ENCODE results near the gene CUL2. TPM values are rescaled to one million over a fixed set of nuclear protein-coding genes. Genes with fewer than 3 reads are reported as not detected.

Gene CUL2
- total and polyA plus RNA-seq, 10 of the 15 experiments (the other 5 are each of a cell fraction or from before 2014, with no cell fraction given): 11.9 to 56.5 (median 33.2) TPM

- no peaks in the 10 kb centered on the region for H3K27me3 ChIP-seq (replicated peaks in 1 of 2; ENCODE audit: control insufficient read depth in 2 of 2, insufficient read depth in 2 of 2, low read length in 1 of 2)
- H3K9me3 ChIP-seq (replicated peaks; ENCODE audit: control insufficient read depth, insufficient read depth, low read length): no peaks in the 10 kb centered on the region
- H2AFZ ChIP-seq (ENCODE audit: control insufficient read depth, low read depth, low read length): no peak overlapping the region
- ChIA-PET RAD21 (ENCODE audit: unreplicated experiment) (interaction anchor here (0.6 to 1.0 kb wide), 2 partner anchors 212 to 216 kb away, joined by 3 read pairs; no protein-coding TSS in a partner anchor), CTCF (interaction anchor here (1.3 kb wide), 1 partner anchor 9 kb away, joined by 8 read pairs; no protein-coding TSS in a partner anchor), POLR2A (no interaction called here), SMC1A (ENCODE audit: uncharacterized antibody, unreplicated experiment) (interaction anchor here (1.7 kb wide), 1 partner anchor 10 kb away, joined by 8 read pairs; no protein-coding TSS in a partner anchor)
- H3K4me1 ChIP-seq (ENCODE audit: control insufficient read depth, insufficient read depth, low read length): no peaks in the 10 kb centered on the region
- DNase-seq (ENCODE audit: low read depth, low spot score) (no peak), ATAC-seq (no peak), FAIRE-seq (no peak)
- no peaks in the 10 kb centered on the region for H4K20me1 ChIP-seq (ENCODE audit: control insufficient read depth, insufficient read depth)
- no peaks in the 10 kb centered on the region for H3K36me3 ChIP-seq (ENCODE audit: control insufficient read depth in 2 of 2, insufficient read depth in 2 of 2, low read length in 1 of 2)
- in situ Hi-C loops (cut with MboI): no loop called here
- TF ChIP-seq EED (IDR thresholded peaks at IDR 0.05; ENCODE audit: low read depth): no peak
- TF ChIP-seq, protein P1, sequence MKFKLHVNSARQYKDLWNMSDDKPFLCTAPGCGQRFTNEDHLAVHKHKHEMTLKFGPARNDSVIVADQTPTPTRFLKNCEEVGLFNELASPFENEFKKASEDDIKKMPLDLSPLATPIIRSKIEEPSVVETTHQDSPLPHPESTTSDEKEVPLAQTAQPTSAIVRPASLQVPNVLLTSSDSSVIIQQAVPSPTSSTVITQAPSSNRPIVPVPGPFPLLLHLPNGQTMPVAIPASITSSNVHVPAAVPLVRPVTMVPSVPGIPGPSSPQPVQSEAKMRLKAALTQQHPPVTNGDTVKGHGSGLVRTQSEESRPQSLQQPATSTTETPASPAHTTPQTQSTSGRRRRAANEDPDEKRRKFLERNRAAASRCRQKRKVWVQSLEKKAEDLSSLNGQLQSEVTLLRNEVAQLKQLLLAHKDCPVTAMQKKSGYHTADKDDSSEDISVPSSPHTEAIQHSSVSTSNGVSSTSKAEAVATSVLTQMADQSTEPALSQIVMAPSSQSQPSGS (IDR thresholded peaks at IDR 0.05; ENCODE audit: low read length): no peak
- no peak overlapping the region for H3K4me3 ChIP-seq
- no peak overlapping the region for H3K9ac ChIP-seq (ENCODE audit: control insufficient read depth, insufficient read depth, low read length)
- no peak overlapping the region for H3K27ac ChIP-seq (ENCODE audit: control insufficient read depth, insufficient read depth)
- WGBS (ENCODE audit: insufficient coverage, insufficient replicate concordance, low lambda C conversion rate, missing lambda C conversion rate): 85% methylated on average over 4 of the region's 4 CpGs
- intact Hi-C loops (cut with micrococcal nuclease; ENCODE audit: unreplicated experiment): no loop called here
- no TSS peak for BruUV-seq (replicated peaks)
- H3K79me2 ChIP-seq (ENCODE audit: control insufficient read depth, insufficient read depth, low read length): no peaks in the 10 kb centered on the region
- H3K4me2 ChIP-seq (ENCODE audit: control insufficient read depth, insufficient read depth): no peak overlapping the region
Observed at GRCh38 chr10:35003906-35004305, 86.2 kb downstream of the CUL2 start.

DNA sequence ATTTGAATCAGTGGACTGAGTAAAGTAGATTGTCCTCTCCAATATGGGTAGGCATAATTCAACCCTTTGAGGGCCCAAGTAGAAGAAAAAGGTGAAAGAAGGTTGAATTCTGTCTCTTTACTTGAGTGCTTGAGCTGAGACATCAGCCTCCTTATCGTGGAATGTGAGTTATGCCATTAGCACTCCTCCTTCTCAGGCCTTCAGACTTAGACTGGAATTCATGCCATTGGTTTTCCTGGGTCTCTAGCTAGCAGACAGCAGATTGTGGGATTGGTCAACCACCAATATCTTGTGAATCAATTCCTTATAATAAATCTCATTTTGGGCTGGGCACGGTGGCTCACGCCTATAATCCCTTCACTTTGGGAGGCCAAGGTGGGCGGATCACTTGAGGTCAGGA lies 89.2 kb downstream of the CUL2 start:
- 97% methylated on average over 4 of the region's 4 CpGs for WGBS (ENCODE audit: insufficient coverage, insufficient replicate concordance, low lambda C conversion rate, missing lambda C conversion rate)
- no peaks in the 10 kb centered on the region for H3K27me3 ChIP-seq (replicated peaks in 1 of 2; ENCODE audit: control insufficient read depth in 2 of 2, insufficient read depth in 2 of 2, low read length in 1 of 2)
- ChIA-PET RAD21 (ENCODE audit: unreplicated experiment) (no interaction called here), SMC1A (ENCODE audit: uncharacterized antibody, unreplicated experiment) (no interaction called here), POLR2A (no interaction called here), CTCF (no interaction called here)
- no peaks in the 10 kb centered on the region for H3K9me3 ChIP-seq (replicated peaks; ENCODE audit: control insufficient read depth, insufficient read depth, low read length)
- no peak overlapping the region for H2AFZ ChIP-seq (ENCODE audit: control insufficient read depth, low read depth, low read length)
- no peaks in the 10 kb centered on the region for H4K20me1 ChIP-seq (ENCODE audit: control insufficient read depth, insufficient read depth)
- H3K4me2 ChIP-seq (ENCODE audit: control insufficient read depth, insufficient read depth): no peak overlapping the region
- no TSS peak for BruUV-seq (replicated peaks)
- no peaks in the 10 kb centered on the region for H3K36me3 ChIP-seq (ENCODE audit: control insufficient read depth in 2 of 2, insufficient read depth in 2 of 2, low read length in 1 of 2)
- H3K27ac ChIP-seq (ENCODE audit: control insufficient read depth, insufficient read depth): no peak overlapping the region
- intact Hi-C loops (cut with micrococcal nuclease; ENCODE audit: unreplicated experiment) (no loop called here), in situ Hi-C loops (cut with MboI) (no loop called here)
- FAIRE-seq: no peak
- H3K4me3 ChIP-seq: no peak overlapping the region
- DNase-seq (ENCODE audit: low read depth, low spot score): no peak
- no peak for ATAC-seq
- no peaks in the 10 kb centered on the region for H3K4me1 ChIP-seq (ENCODE audit: control insufficient read depth, insufficient read depth, low read length)
- H3K9ac ChIP-seq (ENCODE audit: control insufficient read depth, insufficient read depth, low read length): no peak overlapping the region
- H3K79me2 ChIP-seq (ENCODE audit: control insufficient read depth, insufficient read depth, low read length): no peaks in the 10 kb centered on the region
- no peak for TF ChIP-seq ZBED1 (IDR thresholded peaks at IDR 0.05; ENCODE audit: borderline replicate concordance)
- no peak for TF ChIP-seq REST (IDR thresholded peaks at IDR 0.05; ENCODE audit: low read depth, low read length)
- no peak for TF ChIP-seq GATAD2B (conservative IDR thresholded peaks at IDR 0.05; ENCODE audit: low read depth)
- TF ChIP-seq, protein P2, sequence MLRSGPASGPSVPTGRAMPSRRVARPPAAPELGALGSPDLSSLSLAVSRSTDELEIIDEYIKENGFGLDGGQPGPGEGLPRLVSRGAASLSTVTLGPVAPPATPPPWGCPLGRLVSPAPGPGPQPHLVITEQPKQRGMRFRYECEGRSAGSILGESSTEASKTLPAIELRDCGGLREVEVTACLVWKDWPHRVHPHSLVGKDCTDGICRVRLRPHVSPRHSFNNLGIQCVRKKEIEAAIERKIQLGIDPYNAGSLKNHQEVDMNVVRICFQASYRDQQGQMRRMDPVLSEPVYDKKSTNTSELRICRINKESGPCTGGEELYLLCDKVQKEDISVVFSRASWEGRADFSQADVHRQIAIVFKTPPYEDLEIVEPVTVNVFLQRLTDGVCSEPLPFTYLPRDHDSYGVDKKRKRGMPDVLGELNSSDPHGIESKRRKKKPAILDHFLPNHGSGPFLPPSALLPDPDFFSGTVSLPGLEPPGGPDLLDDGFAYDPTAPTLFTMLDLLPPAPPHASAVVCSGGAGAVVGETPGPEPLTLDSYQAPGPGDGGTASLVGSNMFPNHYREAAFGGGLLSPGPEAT (IDR thresholded peaks at IDR 0.05; ENCODE audit: low read depth): no peak
- no peak for TF ChIP-seq ZNF207 (IDR thresholded peaks at IDR 0.05; ENCODE audit: borderline replicate concordance)
- TF ChIP-seq IRF4 (IDR thresholded peaks at IDR 0.05; ENCODE audit: low read depth, low read length): no peak
- no peak for TF ChIP-seq CBFB (IDR thresholded peaks at IDR 0.05; ENCODE audit: low read depth)
- no peak for TF ChIP-seq RELA (IDR thresholded peaks at IDR 0.05; ENCODE audit: borderline replicate concordance, partially characterized antibody)
- TF ChIP-seq EZH2 (IDR thresholded peaks at IDR 0.05; ENCODE audit: borderline replicate concordance, control insufficient read depth, low read depth, low read length): no peak
- TF ChIP-seq KLF5 (IDR thresholded peaks at IDR 0.05; ENCODE audit: partially characterized antibody): no peak

Data from GM12878 (cell line).